ENCODE measurements around the gene HBEGF. TPM values are rescaled to one million over a fixed set of nuclear protein-coding genes. Genes with fewer than 3 reads are reported as not detected.

The HBEGF gene
- total and polyA plus RNA-seq, 2 experiments from 2014 or later = 6.7 to 7.2 TPM

DNA sequence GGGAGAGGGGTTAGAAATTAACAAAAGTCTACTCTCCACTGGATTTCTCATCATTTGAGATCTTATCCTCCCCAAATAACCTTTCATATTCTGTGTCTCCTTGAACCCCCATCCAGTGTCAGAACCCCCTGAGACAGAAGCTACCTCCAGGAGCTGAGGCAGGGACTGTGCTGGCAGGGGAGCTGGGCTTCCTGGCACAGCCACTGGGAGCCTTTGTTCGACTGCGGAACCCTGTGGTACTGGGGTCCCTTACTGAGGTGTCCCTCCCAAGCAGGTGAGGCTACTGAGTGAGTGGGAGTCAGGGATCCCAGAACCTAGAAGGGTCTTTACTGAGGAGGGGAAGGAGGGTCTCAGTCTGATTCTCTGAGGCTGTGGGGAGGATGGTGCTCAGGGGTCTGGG lies 15.5 kb upstream of the HBEGF start:
- WGBS (ENCODE audit: low lambda C conversion rate, missing lambda C conversion rate) = 95% methylated on average over 2 of the region's 2 CpGs
- no peak for TF ChIP-seq EZH2 (IDR thresholded peaks at IDR 0.05; ENCODE audit: borderline replicate concordance)
- TF ChIP-seq, protein P1, sequence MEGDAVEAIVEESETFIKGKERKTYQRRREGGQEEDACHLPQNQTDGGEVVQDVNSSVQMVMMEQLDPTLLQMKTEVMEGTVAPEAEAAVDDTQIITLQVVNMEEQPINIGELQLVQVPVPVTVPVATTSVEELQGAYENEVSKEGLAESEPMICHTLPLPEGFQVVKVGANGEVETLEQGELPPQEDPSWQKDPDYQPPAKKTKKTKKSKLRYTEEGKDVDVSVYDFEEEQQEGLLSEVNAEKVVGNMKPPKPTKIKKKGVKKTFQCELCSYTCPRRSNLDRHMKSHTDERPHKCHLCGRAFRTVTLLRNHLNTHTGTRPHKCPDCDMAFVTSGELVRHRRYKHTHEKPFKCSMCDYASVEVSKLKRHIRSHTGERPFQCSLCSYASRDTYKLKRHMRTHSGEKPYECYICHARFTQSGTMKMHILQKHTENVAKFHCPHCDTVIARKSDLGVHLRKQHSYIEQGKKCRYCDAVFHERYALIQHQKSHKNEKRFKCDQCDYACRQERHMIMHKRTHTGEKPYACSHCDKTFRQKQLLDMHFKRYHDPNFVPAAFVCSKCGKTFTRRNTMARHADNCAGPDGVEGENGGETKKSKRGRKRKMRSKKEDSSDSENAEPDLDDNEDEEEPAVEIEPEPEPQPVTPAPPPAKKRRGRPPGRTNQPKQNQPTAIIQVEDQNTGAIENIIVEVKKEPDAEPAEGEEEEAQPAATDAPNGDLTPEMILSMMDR (IDR thresholded peaks at IDR 0.05; ENCODE audit: poor library complexity) = no peak
- TF ChIP-seq EZH2phosphoT487 (IDR thresholded peaks at IDR 0.05; ENCODE audit: low read depth, severe bottlenecking, unreplicated experiment) = no peak
- no peaks in the 10 kb centered on the region for H4K20me1 ChIP-seq (ENCODE audit: insufficient read depth, poor library complexity, severe bottlenecking)

DNA sequence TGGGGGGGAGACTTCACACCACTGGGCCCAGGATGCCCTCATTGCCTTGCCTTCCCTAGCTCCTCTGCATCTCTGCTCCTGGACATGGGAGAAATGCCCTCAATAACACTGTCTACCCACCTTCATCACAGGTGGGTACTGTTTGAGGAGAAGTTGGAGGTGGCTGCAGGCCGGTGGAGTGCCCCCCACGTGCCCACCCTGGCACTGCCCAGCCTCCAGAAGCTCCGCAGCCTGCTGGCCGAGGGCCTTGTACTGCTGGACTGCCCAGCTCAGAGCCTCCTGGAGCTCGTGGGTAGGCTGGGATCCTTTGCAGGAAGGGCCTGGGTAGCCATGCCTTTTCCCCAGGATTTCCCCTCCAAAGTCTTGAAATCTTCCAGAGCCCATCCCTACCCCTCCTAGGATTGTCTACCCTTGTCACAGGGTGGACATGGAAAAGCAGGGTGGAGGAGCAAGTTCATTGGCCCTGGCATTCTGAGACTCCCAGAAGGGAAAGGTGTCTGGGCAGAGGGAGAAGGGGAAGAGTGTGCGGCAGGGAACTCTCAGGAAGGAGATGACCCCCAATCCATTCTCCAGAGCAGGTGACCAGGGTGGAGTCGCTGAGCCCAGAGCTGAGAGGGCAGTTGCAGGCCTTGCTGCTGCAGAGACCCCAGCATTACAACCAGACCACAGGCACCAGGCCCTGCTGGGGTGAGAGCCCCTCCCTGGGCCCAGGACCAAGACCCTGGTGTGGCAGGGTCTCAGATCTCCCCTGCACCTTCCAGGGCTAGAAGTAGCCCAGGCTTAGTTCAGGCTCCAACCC lies 14.5 kb upstream of the HBEGF start:
- Histone ChIP-seq H4K20me1 (ENCODE audit: insufficient read depth, poor library complexity, severe bottlenecking) (no peaks in the 10 kb centered on the region), H3K4me1 (ENCODE audit: insufficient read depth) (no peaks in the 10 kb centered on the region), H3K9me2 (replicated peaks; ENCODE audit: insufficient read depth) (no peaks in the 10 kb centered on the region), H2AFZ (no peak overlapping the region), H3K4me3 (no peak overlapping the region), H3K36me3 (replicated peaks; ENCODE audit: insufficient read depth, low read depth) (no peaks in the 10 kb centered on the region), H3K9me3 (ENCODE audit: low read depth) (no peaks in the 10 kb centered on the region), H3K4me2 (no peak overlapping the region), H3K27me3 (no peaks in the 10 kb centered on the region), H3K79me2 (no peaks in the 10 kb centered on the region), H3K27ac (no peak overlapping the region)
- 86% methylated on average over 7 of the region's 7 CpGs for WGBS (ENCODE audit: low lambda C conversion rate, missing lambda C conversion rate)
- no peak for DNase-seq (ENCODE audit: low spot score)
- TF ChIP-seq EZH2 (IDR thresholded peaks at IDR 0.05; ENCODE audit: borderline replicate concordance) (no peak), EZH2phosphoT487 (IDR thresholded peaks at IDR 0.05; ENCODE audit: low read depth, severe bottlenecking, unreplicated experiment) (no peak)
- TF ChIP-seq, protein P1 (IDR thresholded peaks at IDR 0.05; ENCODE audit: poor library complexity) = no peak

More for the DNA sequence above, 15.5 kb upstream of the HBEGF start:
- no peak for DNase-seq (ENCODE audit: low spot score)
- Histone ChIP-seq H2AFZ (no peak overlapping the region), H3K9me3 (ENCODE audit: low read depth) (no peaks in the 10 kb centered on the region), H3K36me3 (replicated peaks; ENCODE audit: insufficient read depth, low read depth) (no peaks in the 10 kb centered on the region), H3K79me2 (no peaks in the 10 kb centered on the region), H3K9me2 (replicated peaks; ENCODE audit: insufficient read depth) (no peaks in the 10 kb centered on the region), H3K4me1 (ENCODE audit: insufficient read depth) (no peaks in the 10 kb centered on the region), H3K27me3 (no peaks in the 10 kb centered on the region), H3K4me3 (no peak overlapping the region), H3K4me2 (no peak overlapping the region), H3K27ac (no peak overlapping the region)

DNA sequence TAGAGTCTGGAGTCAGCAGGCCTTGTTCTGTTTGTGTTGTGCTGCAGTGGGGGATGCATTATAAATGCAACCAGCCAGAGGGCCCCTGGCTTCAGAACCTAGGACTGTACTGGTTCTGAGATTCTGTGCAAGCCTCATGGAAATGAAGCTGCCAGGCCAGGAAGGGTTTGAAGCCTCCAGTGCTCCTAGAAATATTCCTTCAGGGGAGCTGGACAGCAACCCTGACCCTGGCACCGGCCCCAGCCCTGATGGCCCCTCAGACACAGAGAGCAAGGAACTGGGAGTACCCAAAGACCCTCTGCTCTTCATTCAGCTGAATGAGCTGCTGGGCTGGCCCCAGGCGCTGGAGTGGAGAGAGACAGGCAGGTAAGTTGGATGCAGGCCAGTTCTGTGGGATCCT lies 13.7 kb upstream of the HBEGF start, which contains the start of gene SLC4A9:
SLC4A9 (plus strand) TSS at position 94 of the 400 bp plus-strand sequence; CDS start at position 137, 43 bp downstream.
- Histone ChIP-seq H3K27me3 (no peaks in the 10 kb centered on the region), H2AFZ (no peak within 1 kb of the TSS), H3K9me3 (ENCODE audit: low read depth) (no peaks in the 10 kb centered on the region), H3K4me1 (ENCODE audit: insufficient read depth) (no peaks in the 10 kb centered on the region), H3K4me3 (no peak within 1 kb of the TSS), H4K20me1 (ENCODE audit: insufficient read depth, poor library complexity, severe bottlenecking) (no peaks in the 10 kb centered on the region), H3K79me2 (no peaks in the 10 kb centered on the region), H3K27ac (no peak within 1 kb of the TSS), H3K36me3 (replicated peaks; ENCODE audit: insufficient read depth, low read depth) (no peaks in the 10 kb centered on the region), H3K9me2 (replicated peaks; ENCODE audit: insufficient read depth) (no peaks in the 10 kb centered on the region), H3K4me2 (no peak within 1 kb of the TSS)
- WGBS (ENCODE audit: low lambda C conversion rate, missing lambda C conversion rate) = 88% methylated on average over 2 of the region's 2 CpGs
- no peak for DNase-seq (ENCODE audit: low spot score)
- TF ChIP-seq EZH2 (IDR thresholded peaks at IDR 0.05; ENCODE audit: borderline replicate concordance) (no peak), EZH2phosphoT487 (IDR thresholded peaks at IDR 0.05; ENCODE audit: low read depth, severe bottlenecking, unreplicated experiment) (no peak)
- TF ChIP-seq, protein P1 (IDR thresholded peaks at IDR 0.05; ENCODE audit: poor library complexity) = no peak
